Fibroblast of villous mesenchyme (primary cell): Measurements from ENCODE around the gene MAP2K1. TPM values are rescaled to one million over a fixed set of nuclear protein-coding genes. Genes with fewer than 3 reads are reported as not detected.

Source experiments
- DNase-seq: peaks from one replicate; pipeline ENCODE4 v3.0.0-alpha.2; 2010; ENCODE audit warnings: low read depth
- H3K4me3 ChIP-seq: 2 replicates; pipeline ENCODE4 v1.5.1; 2011; ENCODE audit warnings: low read depth, mild to moderate bottlenecking, low read length
- CTCF ChIP-seq: IDR thresholded peaks from 2 replicates; pipeline ENCODE4 v1.5.1; 2012; ENCODE audit warnings: low read depth, mild to moderate bottlenecking, low read length; ENCODE audit not compliant: insufficient read depth
- total RNA-seq: library from RNA; depleted of rRNA; stranded (reverse); fragments of >200 nt; gene quantifications from 2 replicates; pipeline ENCODE4 v1.2.3, GENCODE V29; 2012

The MAP2K1 gene
- total RNA-seq, 1 donor = 26.3 TPM

DNA sequence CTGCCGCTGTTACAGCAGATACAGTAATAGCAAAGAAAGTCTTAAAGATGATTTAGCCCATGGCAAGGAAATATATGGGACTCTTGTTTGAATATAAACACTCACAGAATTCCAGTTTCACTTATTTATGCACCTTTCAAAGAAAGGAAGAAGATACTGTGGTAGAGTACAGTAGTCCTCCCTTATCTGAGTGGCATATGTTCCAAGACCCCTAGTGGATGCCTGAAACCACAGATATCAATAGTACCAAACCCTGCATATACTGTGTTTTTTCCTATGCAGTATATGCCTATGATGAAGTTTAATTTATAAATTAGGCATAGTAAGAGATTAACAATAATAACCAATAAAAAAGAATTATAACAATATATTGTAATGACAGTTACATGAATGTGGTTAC lies 8.2 kb downstream of the MAP2K1 start:
- no peak for DNase-seq
- no peak overlapping the region for H3K4me3 ChIP-seq
- TF ChIP-seq CTCF = no peak

DNA sequence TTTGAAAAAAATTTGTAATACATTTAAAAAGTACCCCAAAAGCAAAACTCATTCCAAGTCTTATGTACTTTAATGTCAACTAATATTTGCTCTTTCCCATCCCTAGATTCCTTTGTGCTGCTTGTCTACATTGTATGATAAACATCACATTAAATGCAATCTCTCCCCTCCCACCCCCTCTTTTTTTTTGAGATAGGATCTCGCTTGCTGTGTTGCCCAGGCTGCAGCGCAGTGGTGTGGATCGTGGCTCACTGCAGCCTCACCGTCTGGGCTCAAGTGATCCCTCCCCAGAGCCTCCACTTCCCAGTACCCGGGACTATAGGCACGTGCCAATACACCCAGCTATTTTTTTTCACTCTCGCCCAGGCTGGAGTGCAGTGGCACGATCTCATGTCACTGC lies 12.6 kb downstream of the MAP2K1 start:
- H3K4me3 ChIP-seq = no peak overlapping the region
- DNase-seq = no peak
- no peak for TF ChIP-seq CTCF

DNA sequence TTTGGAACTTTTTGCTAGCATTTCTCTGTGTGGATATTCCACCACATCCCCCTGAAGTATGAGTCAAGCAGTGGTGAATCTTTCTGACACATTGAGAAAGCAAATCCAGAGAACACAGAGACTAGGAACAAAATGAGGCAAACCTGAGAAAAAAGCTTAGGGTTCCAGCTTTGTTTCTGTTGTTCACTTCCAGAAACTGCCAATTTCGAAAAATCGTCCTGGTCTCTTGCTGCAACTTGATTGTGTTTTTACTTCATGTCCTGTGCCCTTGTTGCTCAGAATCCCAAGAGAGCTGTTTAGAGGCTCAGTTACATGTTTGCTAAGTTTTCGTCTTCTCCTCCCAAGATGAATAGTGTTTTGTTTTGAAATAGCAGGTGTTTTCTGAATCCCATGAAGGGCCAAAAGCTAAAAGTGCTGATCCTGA lies 13.7 kb downstream of the MAP2K1 start:
- DNase-seq = no peak

GRCh38 chr15:66401130-66402021 lies 14.7 kb downstream of the MAP2K1 start:
- H3K4me3 ChIP-seq = no peak overlapping the region
- TF ChIP-seq CTCF = no peak
- no peak for DNase-seq

More for the DNA sequence above, 13.7 kb downstream of the MAP2K1 start:
- no peak for TF ChIP-seq CTCF
- no peak overlapping the region for H3K4me3 ChIP-seq

DNA sequence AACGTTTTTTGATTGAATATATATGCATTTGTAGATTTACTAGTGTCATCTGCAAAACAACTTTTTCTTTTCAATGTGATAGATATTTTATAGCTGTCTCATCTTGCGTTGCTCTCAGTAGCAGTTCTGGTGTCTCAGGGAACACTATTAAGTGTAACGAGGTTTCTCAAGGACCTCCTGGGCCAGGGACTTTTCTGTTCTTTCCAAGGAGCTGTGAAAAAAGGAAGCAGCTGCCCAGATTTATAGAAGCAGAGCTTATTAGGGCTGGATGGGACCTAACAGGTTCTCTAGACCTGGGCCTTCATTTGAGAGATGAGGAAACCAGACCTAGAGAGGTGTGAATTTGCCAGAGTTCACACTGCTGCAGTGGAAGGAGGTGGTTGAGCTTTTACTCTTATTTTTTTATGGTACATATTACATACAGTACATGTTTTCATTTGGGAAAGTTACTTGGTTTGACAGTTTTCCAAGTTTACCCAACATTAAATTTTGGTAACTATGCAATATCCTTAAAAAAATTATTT lies 16.1 kb downstream of the MAP2K1 start:
- TF ChIP-seq CTCF = no peak
- DNase-seq = no peak
- H3K4me3 ChIP-seq = no peak overlapping the region

DNA sequence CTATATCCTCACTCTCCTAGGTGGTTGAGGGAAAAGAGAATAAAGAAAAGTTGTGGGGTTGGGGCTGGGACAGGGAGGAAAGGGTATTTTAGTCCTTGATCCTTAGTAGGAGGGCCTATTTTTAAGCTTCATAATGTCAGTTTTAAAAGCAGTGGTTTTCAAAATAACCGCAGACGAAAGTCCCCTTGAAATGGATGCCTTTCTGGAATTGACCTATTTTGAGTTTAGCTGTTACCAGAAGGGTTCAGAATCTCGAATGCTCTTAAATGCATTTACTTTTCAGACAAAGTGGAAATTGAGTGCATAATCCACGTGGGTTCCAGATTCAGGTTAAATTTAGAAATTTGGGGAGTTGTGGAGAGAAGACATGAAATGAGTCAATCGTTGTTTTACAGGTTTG lies 16.6 kb downstream of the MAP2K1 start:
- no peak for TF ChIP-seq CTCF
- H3K4me3 ChIP-seq = no peak overlapping the region
- no peak for DNase-seq
